GM10266 (cell line): ENCODE results near the gene TRIM22.
A peak's percentile ranks its signal among the peaks of the same experiment; 100 is the strongest.
"Not testable (repeated sequence)": the region's sequence is repeated elsewhere in the genome, so short reads cannot be mapped to it uniquely, and the experiment has no call there.

Source experiments
- DNase-seq: peaks from one replicate; pipeline ENCODE4 v3.0.0; 2012; ENCODE audit errors: extremely low spot score
- TF ChIP-seq, protein P1 (sequence below): IDR thresholded peaks from 2 replicates; pipeline ENCODE4 v1.5.1; 2012; ENCODE audit warnings: mild to moderate bottlenecking, low read depth; ENCODE audit not compliant: control insufficient read depth, insufficient read depth; ENCODE audit errors: missing control alignments

TRIM22 gene

GRCh38 chr11:5689551-5689983 lies at the start of gene TRIM22:
Gene TRIM22, plus strand, starts transcription at chr11:5689790. Its CDS starts 6,443 bp downstream, at chr11:5696233.
- TF ChIP-seq, protein P1, sequence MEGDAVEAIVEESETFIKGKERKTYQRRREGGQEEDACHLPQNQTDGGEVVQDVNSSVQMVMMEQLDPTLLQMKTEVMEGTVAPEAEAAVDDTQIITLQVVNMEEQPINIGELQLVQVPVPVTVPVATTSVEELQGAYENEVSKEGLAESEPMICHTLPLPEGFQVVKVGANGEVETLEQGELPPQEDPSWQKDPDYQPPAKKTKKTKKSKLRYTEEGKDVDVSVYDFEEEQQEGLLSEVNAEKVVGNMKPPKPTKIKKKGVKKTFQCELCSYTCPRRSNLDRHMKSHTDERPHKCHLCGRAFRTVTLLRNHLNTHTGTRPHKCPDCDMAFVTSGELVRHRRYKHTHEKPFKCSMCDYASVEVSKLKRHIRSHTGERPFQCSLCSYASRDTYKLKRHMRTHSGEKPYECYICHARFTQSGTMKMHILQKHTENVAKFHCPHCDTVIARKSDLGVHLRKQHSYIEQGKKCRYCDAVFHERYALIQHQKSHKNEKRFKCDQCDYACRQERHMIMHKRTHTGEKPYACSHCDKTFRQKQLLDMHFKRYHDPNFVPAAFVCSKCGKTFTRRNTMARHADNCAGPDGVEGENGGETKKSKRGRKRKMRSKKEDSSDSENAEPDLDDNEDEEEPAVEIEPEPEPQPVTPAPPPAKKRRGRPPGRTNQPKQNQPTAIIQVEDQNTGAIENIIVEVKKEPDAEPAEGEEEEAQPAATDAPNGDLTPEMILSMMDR = no peak
- peak; percentile 70 for DNase-seq

DNA sequence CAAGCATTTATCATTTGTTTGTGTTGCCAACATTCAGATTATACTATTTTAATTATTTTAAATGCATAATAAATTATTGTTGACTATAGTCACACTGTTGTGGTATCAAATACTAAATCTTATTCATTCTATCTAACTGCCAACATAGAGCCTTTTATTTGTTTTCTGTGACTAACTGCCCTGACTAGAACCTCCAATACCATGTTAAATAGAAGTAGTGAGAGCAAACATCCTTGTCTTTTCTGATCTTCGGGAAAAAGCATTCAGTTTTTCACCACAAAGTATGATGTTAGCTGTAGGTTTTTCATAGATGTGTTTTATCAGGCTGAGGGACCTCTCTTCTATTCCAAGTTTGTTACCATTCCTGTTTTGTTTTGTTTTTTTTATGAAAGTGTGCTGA lies 49.6 kb upstream of the TRIM22 start:
- TF ChIP-seq, protein P1 = no peak
- no peak for DNase-seq

GRCh38 chr11:5643585-5643984 lies 46.0 kb upstream of the TRIM22 start:
- no peak for DNase-seq
- TF ChIP-seq, protein P1 = no peak

- no peak for DNase-seq
- TF ChIP-seq, protein P1 = no peak
Measured at GRCh38 chr11:5646139-5646538, 43.5 kb upstream of the TRIM22 start.

GRCh38 chr11:5655474-5655873 lies 34.1 kb upstream of the TRIM22 start:
- TF ChIP-seq, protein P1 = no peak
- DNase-seq = no peak

- not testable (repeated sequence) for DNase-seq
Measured at GRCh38 chr11:5656956-5657355, 32.6 kb upstream of the TRIM22 start.

GRCh38 chr11:5658318-5658717 lies 31.3 kb upstream of the TRIM22 start:
- TF ChIP-seq, protein P1 = no peak

GRCh38 chr11:5663511-5663910 lies 26.1 kb upstream of the TRIM22 start:
- TF ChIP-seq, protein P1 = no peak
- DNase-seq = no peak

More at GRCh38 chr11:5658318-5658717, 31.3 kb upstream of the TRIM22 start:
- DNase-seq = no peak
